Loucy (cell line): ENCODE results near the gene RPS6KA1.

ENCODE experiments used
- H2AFZ ChIP-seq: fragments of 200-600 bp; sonication (generic); 2 replicates; pipeline ENCODE4 v1.6.0; 2016; ENCODE audit warnings: antibody characterized with exemption, mild to moderate bottlenecking, low read length, moderate library complexity
- H3F3A ChIP-seq: fragments of 200-600 bp; 2 replicates; pipeline ENCODE4 v1.6.0; 2016; ENCODE audit warnings: antibody characterized with exemption, low read depth, mild to moderate bottlenecking
- H3K27me3 ChIP-seq: fragments of 200-600 bp; sonication (generic); 2 replicates; pipeline ENCODE4 v1.6.1; 2014; ENCODE audit warnings: low read length, mild to moderate bottlenecking; ENCODE audit not compliant: insufficient read depth, poor library complexity, severe bottlenecking
- H3K36me3 ChIP-seq: fragments of 200-600 bp; sonication (generic); 2 replicates; pipeline ENCODE4 v1.6.1; 2016; ENCODE audit warnings: low read length; ENCODE audit not compliant: insufficient read depth
- H3K4me1 ChIP-seq: fragments of 200-600 bp; sonication (generic); 2 replicates; pipeline ENCODE4 v1.5.1; 2014; ENCODE audit warnings: low read length, mild to moderate bottlenecking; ENCODE audit not compliant: insufficient read depth, poor library complexity, severe bottlenecking
- H3K4me2 ChIP-seq: fragments of 200-600 bp; sonication (generic); 2 replicates; pipeline ENCODE4 v1.6.0; 2014; ENCODE audit warnings: antibody characterized with exemption, low read length, low read depth, mild to moderate bottlenecking; ENCODE audit not compliant: poor library complexity, severe bottlenecking
- H3K4me3 ChIP-seq: fragments of 200-600 bp; sonication (generic); 2 replicates; pipeline ENCODE4 v1.5.1; 2014; ENCODE audit warnings: low read length, mild to moderate bottlenecking, mixed read lengths; ENCODE audit not compliant: poor library complexity, severe bottlenecking
- H3K79me2 ChIP-seq: fragments of 200-600 bp; sonication (generic); 2 replicates; pipeline ENCODE4 v1.6.1; 2014; ENCODE audit warnings: low read length; ENCODE audit not compliant: insufficient read depth
- H3K9ac ChIP-seq: fragments of 200-600 bp; sonication (generic); 2 replicates; pipeline ENCODE4 v1.6.0; 2014; ENCODE audit warnings: mild to moderate bottlenecking, low read depth, low read length, moderate library complexity; ENCODE audit not compliant: poor library complexity, severe bottlenecking
- H3K9me2 ChIP-seq: fragments of 200-600 bp; sonication (generic); replicated peaks from 2 replicates; pipeline ENCODE4 v1.6.1; 2016; ENCODE audit warnings: low read depth, low read length, mixed read lengths
- H3K9me3 ChIP-seq: fragments of 200-600 bp; sonication (generic); 2 replicates; pipeline ENCODE4 v1.6.1; 2014; ENCODE audit warnings: mild to moderate bottlenecking, antibody characterized with exemption, low read length, low read depth; ENCODE audit not compliant: insufficient read depth
- H4K20me1 ChIP-seq: fragments of 200-600 bp; sonication (generic); 2 replicates; pipeline ENCODE4 v1.6.0; 2014; ENCODE audit warnings: antibody characterized with exemption, low read length, mild to moderate bottlenecking; ENCODE audit not compliant: insufficient read depth, poor library complexity, severe bottlenecking
- EZH2phosphoT487 ChIP-seq: fragments of 200-600 bp; IDR thresholded peaks from 2 replicates; pipeline ENCODE4 v1.6.1; 2018; ENCODE audit warnings: antibody characterized with exemption, mild to moderate bottlenecking, moderate library complexity, borderline replicate concordance
- TF ChIP-seq, protein P1 (sequence below): fragments of 200-600 bp; sonication (generic); conservative IDR thresholded peaks from 2 replicates; pipeline ENCODE4 v1.5.1; 2014; ENCODE audit warnings: mild to moderate bottlenecking, antibody characterized with exemption, low read length

The RPS6KA1 gene

DNA sequence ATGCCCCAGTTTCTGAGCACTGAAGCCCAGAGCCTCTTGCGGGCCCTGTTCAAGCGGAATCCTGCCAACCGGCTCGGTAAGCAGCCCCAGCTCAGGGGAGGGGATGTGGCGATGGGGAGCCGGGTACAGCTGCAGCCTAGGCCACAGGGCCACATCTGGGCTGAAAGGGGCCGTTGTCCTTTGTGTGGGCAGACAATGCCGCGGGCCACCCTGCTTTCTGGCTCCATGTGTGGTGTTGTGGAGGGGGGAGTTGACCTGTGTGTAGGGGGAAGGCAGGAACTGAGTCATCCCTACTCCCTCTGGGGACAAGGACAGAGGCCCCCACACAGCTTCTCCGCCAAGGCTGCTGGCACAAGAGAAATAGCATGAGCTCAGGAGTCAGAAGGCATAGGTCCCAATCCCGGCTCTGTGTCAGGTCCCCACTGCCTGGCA lies 26.0 kb downstream of the RPS6KA1 start:
- Histone ChIP-seq H3K4me3 (no peak overlapping the region), H3K9me3 (no peaks in the 10 kb centered on the region), H3K79me2 (no peaks in the 10 kb centered on the region), H4K20me1 (no peaks in the 10 kb centered on the region), H3K36me3 (peaks cover 70% of the 10 kb centered on the region; the same call in 1 of the 2 replicates), H3F3A (no peaks in the 10 kb centered on the region), H3K9ac (no peak overlapping the region), H2AFZ (no peak overlapping the region), H3K4me2 (peak overlapping the region; percentile 9), H3K27me3 (no peaks in the 10 kb centered on the region), H3K9me2 (no peaks in the 10 kb centered on the region), H3K4me1 (peaks cover 8% of the 10 kb centered on the region)
- TF ChIP-seq, protein P1, sequence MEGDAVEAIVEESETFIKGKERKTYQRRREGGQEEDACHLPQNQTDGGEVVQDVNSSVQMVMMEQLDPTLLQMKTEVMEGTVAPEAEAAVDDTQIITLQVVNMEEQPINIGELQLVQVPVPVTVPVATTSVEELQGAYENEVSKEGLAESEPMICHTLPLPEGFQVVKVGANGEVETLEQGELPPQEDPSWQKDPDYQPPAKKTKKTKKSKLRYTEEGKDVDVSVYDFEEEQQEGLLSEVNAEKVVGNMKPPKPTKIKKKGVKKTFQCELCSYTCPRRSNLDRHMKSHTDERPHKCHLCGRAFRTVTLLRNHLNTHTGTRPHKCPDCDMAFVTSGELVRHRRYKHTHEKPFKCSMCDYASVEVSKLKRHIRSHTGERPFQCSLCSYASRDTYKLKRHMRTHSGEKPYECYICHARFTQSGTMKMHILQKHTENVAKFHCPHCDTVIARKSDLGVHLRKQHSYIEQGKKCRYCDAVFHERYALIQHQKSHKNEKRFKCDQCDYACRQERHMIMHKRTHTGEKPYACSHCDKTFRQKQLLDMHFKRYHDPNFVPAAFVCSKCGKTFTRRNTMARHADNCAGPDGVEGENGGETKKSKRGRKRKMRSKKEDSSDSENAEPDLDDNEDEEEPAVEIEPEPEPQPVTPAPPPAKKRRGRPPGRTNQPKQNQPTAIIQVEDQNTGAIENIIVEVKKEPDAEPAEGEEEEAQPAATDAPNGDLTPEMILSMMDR, result no peak
- TF ChIP-seq EZH2phosphoT487, result no peak

DNA sequence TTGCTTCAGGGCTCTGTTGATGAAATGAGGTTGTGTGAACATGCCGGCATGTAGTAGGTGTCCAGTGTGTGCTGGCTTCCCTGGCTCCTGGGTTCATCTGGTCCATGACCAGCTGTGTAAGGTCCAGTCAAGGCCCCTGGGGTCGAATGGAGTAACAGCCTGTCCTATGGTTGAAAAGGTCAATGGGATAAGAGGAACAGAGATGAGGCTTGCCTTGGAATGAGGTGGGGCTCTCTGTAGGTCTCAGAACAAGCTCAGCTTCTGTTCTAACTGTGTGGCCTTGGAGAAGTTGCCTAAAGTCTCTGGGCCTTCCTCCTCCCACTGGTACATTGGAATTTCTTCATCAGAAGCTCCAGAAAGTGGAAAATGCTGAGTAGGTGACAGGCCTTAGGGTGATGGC lies 26.6 kb downstream of the RPS6KA1 start:
- no peaks in the 10 kb centered on the region for H3K9me2 ChIP-seq
- no peak overlapping the region for H3K9ac ChIP-seq
- H4K20me1 ChIP-seq, result no peaks in the 10 kb centered on the region
- no peak overlapping the region for H3K4me3 ChIP-seq
- no peaks in the 10 kb centered on the region for H3K27me3 ChIP-seq
- H3K9me3 ChIP-seq, result no peaks in the 10 kb centered on the region
- no peak overlapping the region for H2AFZ ChIP-seq
- H3K36me3 ChIP-seq, result peaks cover 73% of the 10 kb centered on the region; the same call in 1 of the 2 replicates
- TF ChIP-seq EZH2phosphoT487, result no peak
- TF ChIP-seq, protein P1, result no peak
- no peaks in the 10 kb centered on the region for H3K79me2 ChIP-seq
- no peaks in the 10 kb centered on the region for H3F3A ChIP-seq
- H3K4me2 ChIP-seq, result no peak overlapping the region
- H3K4me1 ChIP-seq, result peaks cover 8% of the 10 kb centered on the region

DNA sequence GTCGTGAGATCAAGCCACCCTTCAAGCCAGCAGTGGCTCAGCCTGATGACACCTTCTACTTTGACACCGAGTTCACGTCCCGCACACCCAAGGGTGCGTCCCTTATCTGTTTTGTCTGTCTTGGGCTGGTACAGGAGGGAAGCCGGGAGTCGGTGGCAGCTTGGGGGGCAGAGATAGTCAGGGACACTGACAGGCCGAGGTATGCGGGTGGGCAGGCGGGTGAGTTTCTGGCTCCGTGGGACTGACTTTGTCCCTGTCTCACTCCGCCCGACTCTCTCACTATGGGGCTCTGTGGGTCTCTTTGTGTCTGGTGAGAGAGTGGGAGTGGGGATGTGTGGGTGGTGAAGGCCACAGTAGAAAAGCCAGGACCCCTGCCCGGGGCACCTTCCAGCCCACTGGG lies 27.4 kb downstream of the RPS6KA1 start:
- H3K9me2 ChIP-seq, result no peaks in the 10 kb centered on the region
- no peak overlapping the region for H2AFZ ChIP-seq
- no peak overlapping the region for H3K9ac ChIP-seq
- H3K4me1 ChIP-seq, result peaks cover 8% of the 10 kb centered on the region
- peaks cover 73% of the 10 kb centered on the region; the same call in 1 of the 2 replicates for H3K36me3 ChIP-seq
- H3K9me3 ChIP-seq, result no peaks in the 10 kb centered on the region
- H3K27me3 ChIP-seq, result no peaks in the 10 kb centered on the region
- no peak for TF ChIP-seq EZH2phosphoT487
- TF ChIP-seq, protein P1, result no peak
- H3K79me2 ChIP-seq, result no peaks in the 10 kb centered on the region
- no peaks in the 10 kb centered on the region for H4K20me1 ChIP-seq
- H3F3A ChIP-seq, result no peaks in the 10 kb centered on the region
- no peak overlapping the region for H3K4me2 ChIP-seq
- no peak overlapping the region for H3K4me3 ChIP-seq
